Activated T-cell treated with anti-CD3 and anti-CD28 coated beads, Interleukin-2, amount 50 U/mL, for 4 hours (primary cell): Measurements from ENCODE around the gene ARTN. TPM values are rescaled to one million over a fixed set of nuclear protein-coding genes. Genes with fewer than 3 reads are reported as not detected.

Experiments
- ATAC-seq, 2 donors: fragments of 200-7000 bp; cut with Tn5 transposase; one replicate each; pipeline ENCODE4 v1.10.0; 2021
- DNase-seq: peaks from one replicate; pipeline ENCODE4 v3.0.0-alpha.2; 2020
- H3K27me3 Mint-ChIP-seq: one replicate; pipeline ENCODE4 v1.8.0; 2021; ENCODE audit warnings: low read depth, mixed read lengths
- H3K36me3 Mint-ChIP-seq: one replicate; pipeline ENCODE4 v1.8.0; 2022; ENCODE audit warnings: mixed read lengths; ENCODE audit not compliant: insufficient read depth
- H3K4me1 Mint-ChIP-seq: one replicate; pipeline ENCODE4 v1.8.0; 2021; ENCODE audit warnings: low read depth, mixed read lengths
- H3K4me3 Mint-ChIP-seq: one replicate; pipeline ENCODE4 v1.8.0; 2021; ENCODE audit warnings: mild to moderate bottlenecking, moderate library complexity, mixed read lengths
- H3K9me3 Mint-ChIP-seq: one replicate; pipeline ENCODE4 v1.8.0; 2021; ENCODE audit warnings: mixed read lengths
- total RNA-seq, 3 donors: library from RNA; stranded (reverse); gene quantifications; one replicate each; pipeline ENCODE4 v1.2.1, GENCODE V29; 2021

ARTN gene
- total RNA-seq, 3 donors from 2014 or later = 0.33 to 0.45 (median 0.40) TPM

- H3K4me3 Mint-ChIP-seq = no peak overlapping the region
- H3K27me3 Mint-ChIP-seq = no peaks in the 10 kb centered on the region
- DNase-seq = no peak
- peaks cover 19% of the 10 kb centered on the region for H3K36me3 Mint-ChIP-seq
- H3K4me1 Mint-ChIP-seq = peaks cover 11% of the 10 kb centered on the region
- H3K9me3 Mint-ChIP-seq = no peaks in the 10 kb centered on the region
- ATAC-seq = no peak
Measured at GRCh38 chr1:43965316-43965715, 31.7 kb downstream of the ARTN start.

- DNase-seq (no peak), ATAC-seq (no peak)
- H3K9me3 Mint-ChIP-seq = no peaks in the 10 kb centered on the region
- no peak overlapping the region for H3K4me3 Mint-ChIP-seq
- H3K4me1 Mint-ChIP-seq = peaks cover 22% of the 10 kb centered on the region
- H3K36me3 Mint-ChIP-seq = peaks cover 17% of the 10 kb centered on the region
- H3K27me3 Mint-ChIP-seq = no peaks in the 10 kb centered on the region
Measured at GRCh38 chr1:43968348-43968948, 34.8 kb downstream of the ARTN start.

- H3K4me1 Mint-ChIP-seq = peaks cover 31% of the 10 kb centered on the region
- H3K9me3 Mint-ChIP-seq = no peaks in the 10 kb centered on the region
- peaks cover 22% of the 10 kb centered on the region for H3K36me3 Mint-ChIP-seq
- no peak for ATAC-seq
- no peak for DNase-seq
- H3K4me3 Mint-ChIP-seq = peak overlapping the region; percentile 99
- H3K27me3 Mint-ChIP-seq = no peaks in the 10 kb centered on the region
Measured at GRCh38 chr1:43969416-43969745, 35.8 kb downstream of the ARTN start.

GRCh38 chr1:43969746-43970466 is 36.3 kb downstream of the ARTN start, which contains the start of gene DPH2:
TSS of gene DPH2 (plus strand) at chr1:43970010. CDS start at chr1:43970176, 166 bp downstream.
- Mint-ChIP-seq H3K4me3 (peak within 1 kb of the TSS; percentile 99), H3K36me3 (peaks cover 22% of the 10 kb centered on the region), H3K9me3 (no peaks in the 10 kb centered on the region), H3K27me3 (no peaks in the 10 kb centered on the region), H3K4me1 (peaks cover 32% of the 10 kb centered on the region)
- DNase-seq = peak; percentile 93
- peak; percentile 90 to 92 for ATAC-seq

GRCh38 chr1:43970502-43970901 is 36.9 kb downstream of the ARTN start:
- DNase-seq (no peak), ATAC-seq (no peak)
- Mint-ChIP-seq H3K4me1 (peaks cover 34% of the 10 kb centered on the region), H3K36me3 (peaks cover 22% of the 10 kb centered on the region), H3K27me3 (no peaks in the 10 kb centered on the region), H3K9me3 (no peaks in the 10 kb centered on the region), H3K4me3 (peak overlapping the region; percentile 99)

- no peak for DNase-seq
- Mint-ChIP-seq H3K27me3 (no peaks in the 10 kb centered on the region), H3K9me3 (no peaks in the 10 kb centered on the region), H3K36me3 (peaks cover 22% of the 10 kb centered on the region), H3K4me1 (peaks cover 37% of the 10 kb centered on the region), H3K4me3 (peak overlapping the region; percentile 99)
- no peak for ATAC-seq
Measured at GRCh38 chr1:43970911-43971310, 37.3 kb downstream of the ARTN start.

- H3K4me1 Mint-ChIP-seq = peaks cover 42% of the 10 kb centered on the region
Measured at GRCh38 chr1:43971336-43971980, 37.9 kb downstream of the ARTN start.

GRCh38 chr1:43973981-43974442 is 40.4 kb downstream of the ARTN start:
- Mint-ChIP-seq H3K9me3 (no peaks in the 10 kb centered on the region), H3K4me3 (peak overlapping the region; percentile 89), H3K4me1 (peaks cover 62% of the 10 kb centered on the region), H3K27me3 (no peaks in the 10 kb centered on the region), H3K36me3 (peaks cover 36% of the 10 kb centered on the region)
- DNase-seq (no peak), ATAC-seq (no peak)

More at GRCh38 chr1:43971336-43971980, 37.9 kb downstream of the ARTN start:
- H3K27me3 Mint-ChIP-seq = no peaks in the 10 kb centered on the region
- no peaks in the 10 kb centered on the region for H3K9me3 Mint-ChIP-seq
- no peak for DNase-seq
- H3K36me3 Mint-ChIP-seq = peaks cover 22% of the 10 kb centered on the region
- H3K4me3 Mint-ChIP-seq = peak overlapping the region; percentile 99
- no peak for ATAC-seq

GRCh38 chr1:43974443-43975248 is 41.0 kb downstream of the ARTN start, which contains the start of gene ATP6V0B:
TSS of gene ATP6V0B (plus strand) at chr1:43974960. CDS start at chr1:43975041, 81 bp downstream.
- H3K9me3 Mint-ChIP-seq = no peaks in the 10 kb centered on the region
- peak; percentile 91 for DNase-seq
- H3K4me3 Mint-ChIP-seq = peak within 1 kb of the TSS; percentile 89
- peak; percentile 75 to 76 for ATAC-seq
- H3K36me3 Mint-ChIP-seq = peaks cover 36% of the 10 kb centered on the region
- H3K4me1 Mint-ChIP-seq = peaks cover 57% of the 10 kb centered on the region
- no peaks in the 10 kb centered on the region for H3K27me3 Mint-ChIP-seq

- peaks cover 56% of the 10 kb centered on the region for H3K4me1 Mint-ChIP-seq
- DNase-seq (no peak), ATAC-seq (peak; percentile 2 to 3)
- no peaks in the 10 kb centered on the region for H3K27me3 Mint-ChIP-seq
- H3K36me3 Mint-ChIP-seq = peaks cover 33% of the 10 kb centered on the region
- no peaks in the 10 kb centered on the region for H3K9me3 Mint-ChIP-seq
- H3K4me3 Mint-ChIP-seq = peak overlapping the region; percentile 89
Measured at GRCh38 chr1:43975249-43975961, 41.8 kb downstream of the ARTN start.

GRCh38 chr1:43976045-43976444 is 42.4 kb downstream of the ARTN start:
- peaks cover 33% of the 10 kb centered on the region for H3K36me3 Mint-ChIP-seq
- H3K4me1 Mint-ChIP-seq = peaks cover 54% of the 10 kb centered on the region
- DNase-seq = no peak
- H3K4me3 Mint-ChIP-seq = peak overlapping the region; percentile 89
- no peaks in the 10 kb centered on the region for H3K9me3 Mint-ChIP-seq
- no peak for ATAC-seq
- H3K27me3 Mint-ChIP-seq = no peaks in the 10 kb centered on the region

GRCh38 chr1:43976890-43977289 is 43.3 kb downstream of the ARTN start:
- H3K36me3 Mint-ChIP-seq = peaks cover 33% of the 10 kb centered on the region

GRCh38 chr1:43977376-43978263 is 44.0 kb downstream of the ARTN start:
- Mint-ChIP-seq H3K9me3 (no peaks in the 10 kb centered on the region), H3K27me3 (no peaks in the 10 kb centered on the region), H3K4me1 (peaks cover 51% of the 10 kb centered on the region), H3K4me3 (peak overlapping the region; percentile 80), H3K36me3 (peaks cover 33% of the 10 kb centered on the region)
- no peak for DNase-seq
- no peak for ATAC-seq

More at GRCh38 chr1:43976890-43977289, 43.3 kb downstream of the ARTN start:
- H3K9me3 Mint-ChIP-seq = no peaks in the 10 kb centered on the region
- peak overlapping the region; percentile 80 for H3K4me3 Mint-ChIP-seq
- no peaks in the 10 kb centered on the region for H3K27me3 Mint-ChIP-seq
- DNase-seq = no peak
- peaks cover 51% of the 10 kb centered on the region for H3K4me1 Mint-ChIP-seq
- no peak for ATAC-seq
